Nephron progenitor cell (in vitro differentiated cells): Measurements from ENCODE around the gene PEX7.
"Not testable (repeated sequence)": the region's sequence is repeated elsewhere in the genome, so short reads cannot be mapped to it uniquely, and the experiment has no call there.

ENCODE experiments used
- DNase-seq: peaks from one replicate; pipeline ENCODE4 v3.0.0; 2021
- H3K27ac Mint-ChIP-seq: 2 replicates; pipeline ENCODE4 v1.8.0; 2021; ENCODE audit warnings: mild to moderate bottlenecking, moderate library complexity, mixed read lengths
- H3K27me3 Mint-ChIP-seq: 2 replicates; pipeline ENCODE4 v1.8.0; 2021; ENCODE audit warnings: mild to moderate bottlenecking, low read depth, mixed read lengths; ENCODE audit not compliant: poor library complexity
- H3K36me3 Mint-ChIP-seq: 2 replicates; pipeline ENCODE4 v1.8.0; 2021; ENCODE audit warnings: low read depth, mixed read lengths
- H3K4me1 Mint-ChIP-seq: 2 replicates; pipeline ENCODE4 v1.8.0; 2021; ENCODE audit warnings: mixed read lengths
- H3K4me3 Mint-ChIP-seq: 2 replicates; pipeline ENCODE4 v1.8.0; 2021; ENCODE audit warnings: mild to moderate bottlenecking, moderate library complexity, mixed read lengths
- H3K9me3 Mint-ChIP-seq: 2 replicates; pipeline ENCODE4 v1.8.0; 2021; ENCODE audit warnings: mild to moderate bottlenecking, moderate library complexity, mixed read lengths
- CTCF ChIP-seq: fragments of 200-600 bp; sonication (generic); IDR thresholded peaks from 2 replicates; pipeline ENCODE4 v1.5.0; 2021; ENCODE audit warnings: antibody characterized with exemption

The PEX7 gene

DNA sequence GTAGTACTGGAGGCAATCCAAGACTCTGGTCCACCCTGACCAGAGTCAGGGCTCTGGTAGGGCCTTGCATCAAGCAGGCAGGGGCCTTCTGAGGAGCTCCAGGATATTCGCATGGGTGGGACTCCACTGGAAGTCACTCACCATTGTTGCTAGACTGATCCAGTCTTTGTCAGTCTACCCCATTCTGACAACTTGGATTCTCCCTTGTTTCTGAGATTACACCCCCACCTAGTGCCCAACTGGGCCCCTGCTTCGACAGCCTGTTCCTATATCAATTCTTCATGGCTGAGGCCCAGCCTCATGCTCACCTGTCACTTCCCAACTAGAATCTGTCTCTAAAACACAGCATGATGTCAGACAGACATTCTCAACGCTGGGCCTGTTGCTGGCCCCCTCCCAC is 104.9 kb downstream of the PEX7 start:
- TF ChIP-seq CTCF, result no peak
- no peaks in the 10 kb centered on the region for H3K36me3 Mint-ChIP-seq
- no peak overlapping the region for H3K4me3 Mint-ChIP-seq
- H3K4me1 Mint-ChIP-seq, result no peaks in the 10 kb centered on the region
- no peaks in the 10 kb centered on the region for H3K9me3 Mint-ChIP-seq
- no peak for DNase-seq
- H3K27me3 Mint-ChIP-seq, result peaks cover 39% of the 10 kb centered on the region
- H3K27ac Mint-ChIP-seq, result no peak overlapping the region

GRCh38 chr6:136930528-136930927 is 108.1 kb downstream of the PEX7 start:
- Mint-ChIP-seq H3K27me3 (peaks cover 22% of the 10 kb centered on the region), H3K27ac (no peak overlapping the region), H3K36me3 (no peaks in the 10 kb centered on the region), H3K4me1 (no peaks in the 10 kb centered on the region), H3K9me3 (no peaks in the 10 kb centered on the region), H3K4me3 (no peak overlapping the region)
- DNase-seq, result no peak
- no peak for TF ChIP-seq CTCF

- DNase-seq, result no peak
- no peaks in the 10 kb centered on the region for H3K4me1 Mint-ChIP-seq
- no peak for TF ChIP-seq CTCF
- H3K27me3 Mint-ChIP-seq, result peaks cover 20% of the 10 kb centered on the region
- no peaks in the 10 kb centered on the region for H3K36me3 Mint-ChIP-seq
- H3K4me3 Mint-ChIP-seq, result no peak overlapping the region
- H3K9me3 Mint-ChIP-seq, result no peaks in the 10 kb centered on the region
- H3K27ac Mint-ChIP-seq, result no peak overlapping the region
Measured at GRCh38 chr6:136932599-136932998, 110.2 kb downstream of the PEX7 start.

DNA sequence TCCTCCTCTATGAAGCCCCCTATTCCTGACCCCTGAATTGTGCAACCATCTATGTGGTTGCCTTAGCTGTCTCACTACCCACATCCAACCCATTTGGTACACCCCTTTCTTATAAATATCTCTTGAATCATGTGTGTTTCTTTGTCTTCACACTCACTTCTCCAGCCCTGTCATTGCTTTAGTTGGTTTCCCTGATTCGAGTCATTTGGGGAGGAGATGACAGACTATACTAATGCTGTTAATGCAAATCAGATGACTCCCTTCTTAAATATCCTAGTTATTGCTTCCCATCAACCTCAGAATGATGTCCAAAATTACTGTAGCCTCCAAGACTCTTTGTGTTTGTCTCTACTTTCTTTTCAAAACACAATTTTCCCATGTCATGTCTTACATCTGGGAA is 122.7 kb downstream of the PEX7 start:
- peaks cover 16% of the 10 kb centered on the region for H3K9me3 Mint-ChIP-seq
- H3K36me3 Mint-ChIP-seq, result peaks cover 13% of the 10 kb centered on the region
- no peaks in the 10 kb centered on the region for H3K4me1 Mint-ChIP-seq
- H3K4me3 Mint-ChIP-seq, result no peak overlapping the region
- H3K27ac Mint-ChIP-seq, result no peak overlapping the region
- TF ChIP-seq CTCF, result no peak
- peaks cover 6% of the 10 kb centered on the region for H3K27me3 Mint-ChIP-seq
- DNase-seq, result no peak

DNA sequence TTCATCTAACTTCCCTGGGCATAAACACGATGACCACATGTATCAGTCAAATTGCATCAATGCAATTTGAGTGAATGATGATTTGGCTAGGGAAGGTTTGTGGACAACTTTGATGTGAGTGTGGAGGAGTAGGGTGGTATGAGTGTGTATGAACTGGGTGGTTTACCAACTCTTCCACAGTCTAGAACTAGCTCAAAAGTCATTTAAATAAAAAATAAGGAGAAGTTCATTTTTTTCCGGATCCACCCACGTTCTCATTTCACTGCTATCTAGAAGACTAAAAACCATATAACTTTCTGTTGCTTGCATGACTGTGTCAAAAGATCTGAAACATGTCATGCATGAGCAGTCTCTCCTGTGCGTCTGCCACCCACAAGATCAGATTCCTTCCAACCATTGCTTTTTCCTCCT is 123.3 kb downstream of the PEX7 start:
- Mint-ChIP-seq H3K4me1 (no peaks in the 10 kb centered on the region), H3K4me3 (no peak overlapping the region), H3K27ac (no peak overlapping the region), H3K36me3 (peaks cover 13% of the 10 kb centered on the region), H3K9me3 (peaks cover 16% of the 10 kb centered on the region), H3K27me3 (peaks cover 7% of the 10 kb centered on the region)
- DNase-seq, result no peak
- no peak for TF ChIP-seq CTCF

DNA sequence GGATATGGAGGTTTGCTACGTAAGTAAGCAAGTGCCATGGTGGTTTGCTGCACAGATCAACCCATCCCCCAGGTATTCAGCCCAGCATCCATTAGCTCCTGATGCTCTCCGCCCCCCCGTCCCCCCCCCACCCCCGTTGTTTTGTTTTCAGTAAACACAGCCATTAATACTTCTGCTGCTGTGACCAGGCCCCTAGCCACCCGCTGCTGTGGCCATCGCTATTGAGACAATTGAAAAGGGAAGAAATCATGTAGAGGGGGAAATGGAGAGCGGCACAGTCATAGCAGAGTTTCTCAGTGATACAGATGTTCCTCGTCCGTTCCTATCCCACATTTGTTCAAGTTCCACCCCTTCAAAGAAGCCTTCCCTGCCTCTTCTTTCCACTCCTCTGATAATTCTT is 124.6 kb downstream of the PEX7 start:
- DNase-seq, result no peak
- Mint-ChIP-seq H3K4me3 (no peak overlapping the region), H3K36me3 (peaks cover 13% of the 10 kb centered on the region), H3K4me1 (no peaks in the 10 kb centered on the region), H3K27me3 (peaks cover 8% of the 10 kb centered on the region), H3K27ac (no peak overlapping the region), H3K9me3 (peaks cover 16% of the 10 kb centered on the region)
- TF ChIP-seq CTCF, result no peak

DNA sequence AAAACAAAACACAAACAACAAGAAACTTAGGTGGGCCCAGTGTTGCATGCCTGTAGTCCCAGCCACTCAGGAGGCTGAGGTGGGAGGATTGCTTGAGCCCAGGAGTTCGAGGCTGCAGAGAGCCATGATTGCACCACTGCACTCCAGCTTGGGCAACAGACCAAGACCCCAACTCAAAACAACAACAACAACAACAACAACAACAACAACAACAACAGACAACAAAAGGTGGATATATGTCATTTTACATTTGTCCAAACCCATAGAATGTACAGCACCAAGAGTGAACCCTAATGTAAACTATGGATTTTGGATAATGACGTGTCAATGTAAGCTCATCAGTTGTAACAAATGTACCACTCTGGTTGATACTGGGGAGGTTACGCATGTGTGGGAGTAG is 127.6 kb downstream of the PEX7 start:
- Mint-ChIP-seq H3K36me3 (peaks cover 13% of the 10 kb centered on the region), H3K27me3 (peaks cover 14% of the 10 kb centered on the region), H3K9me3 (peaks cover 16% of the 10 kb centered on the region)
- not testable (repeated sequence) for H3K4me3 Mint-ChIP-seq, H3K4me1 Mint-ChIP-seq, DNase-seq, H3K27ac Mint-ChIP-seq
